Colonic mucosa (tissue), 4 donors: Measurements from ENCODE around the gene HOXB6. TPM values are rescaled to one million over a fixed set of nuclear protein-coding genes. Genes with fewer than 3 reads are reported as not detected.

Experiments
- DNase-seq: peaks from one replicate; pipeline ENCODE4 v3.0.0-alpha.2; 2020
- H3K27ac ChIP-seq: fragments of 200-600 bp; one replicate; pipeline ENCODE4 v1.8.0; 2021
- H3K27me3 ChIP-seq: fragments of 200-600 bp; one replicate; pipeline ENCODE4 v1.8.0; 2021
- H3K36me3 ChIP-seq: fragments of 200-600 bp; one replicate; pipeline ENCODE4 v1.8.0; 2021
- H3K4me1 ChIP-seq: fragments of 200-600 bp; one replicate; pipeline ENCODE4 v1.8.0; 2021; ENCODE audit warnings: mild to moderate bottlenecking
- H3K4me3 ChIP-seq: fragments of 200-600 bp; one replicate; pipeline ENCODE4 v1.8.0; 2021
- H3K9ac ChIP-seq, 2 donors: one replicate each; pipeline ENCODE4 v1.7.0; 2013; ENCODE audit warnings: control low read depth in 2 of 2, low read depth in 2 of 2, low read length in 2 of 2
- H3K9me3 ChIP-seq: fragments of 200-600 bp; one replicate; pipeline ENCODE4 v1.8.0; 2021
- intact Hi-C: fragments of 100-400 bp; cut with DNase I; formaldehyde crosslinking; loops from one replicate; pipeline ENCODE4 v1.14.1; 2022
- total RNA-seq, 2 donors: library from RNA; stranded (reverse); fragmentation: NEBNext Ultra II Directional in 1 of 2; extraction: Animal tissue kit (Norgen Biotek cat#: 25700) in 1 of 2; gene quantifications; one replicate each; pipeline ENCODE4 v1.2.1, GENCODE V29; 2021
- TF ChIP-seq, protein P1 (sequence below): fragments of 200-600 bp; IDR thresholded peaks from one replicate; pipeline ENCODE4 v1.8.0; 2022; ENCODE audit warnings: antibody characterized with exemption, mild to moderate bottlenecking
- donor health status: healthy.
- donor health status: DM: no; HTN: no; CAD: no.
- donor health status: DM: no; HTN: no; CAD: no.

The HOXB6 gene
- total RNA-seq, 2 donors from 2014 or later, result 30.0 to 71.0 TPM

DNA sequence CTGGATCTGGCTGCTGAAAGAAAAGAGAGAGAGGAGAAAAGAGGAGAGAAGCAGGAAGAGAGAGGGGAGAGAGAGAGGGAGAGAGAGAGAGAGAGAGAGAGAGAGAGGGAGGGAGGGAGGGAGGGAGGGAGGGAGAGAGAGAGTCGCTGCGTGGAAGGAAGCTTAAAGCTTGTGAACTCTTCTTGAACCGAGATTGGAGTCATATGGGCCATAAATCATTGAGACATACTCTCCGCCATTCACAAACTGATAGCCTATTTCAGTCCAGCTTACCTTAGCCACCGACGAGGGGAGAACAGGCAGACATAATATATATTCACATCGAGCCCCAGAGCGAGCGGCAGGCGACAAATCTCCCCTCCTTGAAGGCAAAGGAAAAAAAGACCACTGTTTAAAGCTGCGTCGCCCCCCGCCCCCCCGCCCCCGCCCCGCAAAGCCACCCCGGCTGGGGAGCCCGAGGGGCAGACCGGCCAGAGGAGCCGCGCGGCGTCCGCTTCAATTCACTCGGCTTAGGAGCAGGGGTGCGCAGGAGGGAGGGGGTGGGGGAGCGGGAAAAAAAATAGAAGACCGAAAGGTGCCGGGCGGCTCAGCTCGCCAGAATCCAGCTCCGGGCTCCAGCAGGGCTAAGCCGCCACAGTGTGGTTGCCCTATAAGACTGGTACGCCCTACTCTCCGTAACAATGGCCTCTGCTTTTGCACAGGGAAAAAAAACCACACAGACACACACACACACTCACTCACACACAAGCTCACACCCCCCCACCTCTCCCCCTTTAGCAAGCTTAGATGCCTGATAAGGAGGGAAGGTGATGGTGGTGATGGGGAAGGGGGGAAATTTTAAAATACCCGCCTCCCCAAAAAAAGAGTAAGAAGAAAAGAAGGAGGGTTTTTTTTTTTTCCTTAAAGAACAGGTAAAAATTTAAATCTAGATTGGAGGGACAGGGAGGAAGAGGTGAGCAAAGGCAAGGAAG is 49.2 kb downstream of the HOXB6 start:
- Histone ChIP-seq H3K27me3 (no peaks in the 10 kb centered on the region), H3K27ac (peak overlapping the region; percentile 70), H3K9ac (peak overlapping the region; percentile 8 to 61), H3K9me3 (no peaks in the 10 kb centered on the region), H3K36me3 (no peaks in the 10 kb centered on the region), H3K4me1 (peaks cover 12% of the 10 kb centered on the region), H3K4me3 (peak overlapping the region; percentile 12)
- TF ChIP-seq, protein P1, sequence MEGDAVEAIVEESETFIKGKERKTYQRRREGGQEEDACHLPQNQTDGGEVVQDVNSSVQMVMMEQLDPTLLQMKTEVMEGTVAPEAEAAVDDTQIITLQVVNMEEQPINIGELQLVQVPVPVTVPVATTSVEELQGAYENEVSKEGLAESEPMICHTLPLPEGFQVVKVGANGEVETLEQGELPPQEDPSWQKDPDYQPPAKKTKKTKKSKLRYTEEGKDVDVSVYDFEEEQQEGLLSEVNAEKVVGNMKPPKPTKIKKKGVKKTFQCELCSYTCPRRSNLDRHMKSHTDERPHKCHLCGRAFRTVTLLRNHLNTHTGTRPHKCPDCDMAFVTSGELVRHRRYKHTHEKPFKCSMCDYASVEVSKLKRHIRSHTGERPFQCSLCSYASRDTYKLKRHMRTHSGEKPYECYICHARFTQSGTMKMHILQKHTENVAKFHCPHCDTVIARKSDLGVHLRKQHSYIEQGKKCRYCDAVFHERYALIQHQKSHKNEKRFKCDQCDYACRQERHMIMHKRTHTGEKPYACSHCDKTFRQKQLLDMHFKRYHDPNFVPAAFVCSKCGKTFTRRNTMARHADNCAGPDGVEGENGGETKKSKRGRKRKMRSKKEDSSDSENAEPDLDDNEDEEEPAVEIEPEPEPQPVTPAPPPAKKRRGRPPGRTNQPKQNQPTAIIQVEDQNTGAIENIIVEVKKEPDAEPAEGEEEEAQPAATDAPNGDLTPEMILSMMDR, result no peak
- no peak for DNase-seq
- intact Hi-C loops, result no loop called here

DNA sequence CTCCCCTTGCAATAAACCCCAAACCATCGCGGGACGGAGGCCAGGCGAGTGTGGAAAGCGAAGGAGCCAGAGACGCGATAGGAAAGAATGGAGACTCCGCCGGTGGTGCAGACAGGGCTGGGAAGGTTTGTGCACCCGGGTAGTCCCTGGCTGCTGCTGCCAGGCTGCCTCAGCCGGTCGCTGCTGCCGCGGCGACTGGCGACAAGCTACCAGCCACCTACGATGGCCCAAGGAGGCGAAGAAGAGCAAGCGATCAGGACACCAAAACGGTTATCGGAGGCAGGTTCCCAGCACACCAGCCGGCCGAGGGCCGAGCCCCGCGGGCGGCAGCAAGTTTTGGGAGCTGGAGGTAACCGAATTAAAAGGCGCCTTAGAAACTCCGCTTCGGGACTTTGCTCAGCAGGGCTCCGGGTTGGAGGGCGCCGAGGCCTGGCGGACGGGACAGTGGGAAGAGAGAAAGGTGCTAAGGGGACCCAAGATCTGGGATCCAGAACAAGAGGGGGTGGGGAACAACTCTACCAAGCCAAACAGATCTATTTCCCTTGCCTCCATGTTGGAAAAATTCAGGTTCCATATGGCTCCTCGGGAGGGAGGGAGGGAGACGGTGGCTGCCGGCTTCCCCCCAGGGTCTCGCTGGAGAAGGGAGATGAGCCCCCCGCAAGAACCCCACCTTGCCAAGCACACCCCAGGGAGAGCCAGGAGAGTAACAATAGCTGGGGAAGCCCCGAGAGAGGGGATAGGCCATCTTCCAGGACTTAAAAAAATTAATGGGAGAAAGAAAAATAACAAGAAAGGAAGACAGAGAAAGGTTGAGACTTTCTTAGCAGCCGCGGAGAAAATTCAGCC is 50.2 kb downstream of the HOXB6 start:
- no peaks in the 10 kb centered on the region for H3K9me3 ChIP-seq
- no peaks in the 10 kb centered on the region for H3K36me3 ChIP-seq
- peaks cover 12% of the 10 kb centered on the region for H3K4me1 ChIP-seq
- no peaks in the 10 kb centered on the region for H3K27me3 ChIP-seq
- no peak for DNase-seq
- TF ChIP-seq, protein P1, result no peak
- H3K9ac ChIP-seq, result peak overlapping the region; percentile 16 to 61
- peak overlapping the region; percentile 39 for H3K27ac ChIP-seq
- intact Hi-C loops, result no loop called here
- peak overlapping the region; percentile 2 for H3K4me3 ChIP-seq

DNA sequence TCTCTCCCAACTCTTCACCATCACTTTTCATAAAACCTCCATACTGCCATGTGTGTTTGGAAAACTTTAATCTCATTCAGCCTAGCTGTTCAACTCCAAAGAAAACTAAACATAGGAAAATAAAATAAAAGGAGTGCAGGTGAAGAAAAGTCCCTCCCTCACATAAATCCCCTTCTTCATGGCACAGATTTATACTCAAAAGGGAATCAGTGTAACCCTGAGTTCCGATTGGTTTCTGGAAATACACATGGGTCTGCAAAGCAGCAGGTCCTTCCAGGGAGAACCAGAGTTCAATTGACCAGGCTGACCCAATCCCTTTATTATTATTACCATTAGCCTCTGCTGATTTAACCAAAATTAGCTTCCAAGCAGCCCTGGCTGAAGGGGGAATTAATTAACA is 51.0 kb downstream of the HOXB6 start:
- Histone ChIP-seq H3K4me1 (peaks cover 12% of the 10 kb centered on the region), H3K27me3 (no peaks in the 10 kb centered on the region), H3K36me3 (no peaks in the 10 kb centered on the region), H3K9ac (no peak overlapping the region), H3K9me3 (no peaks in the 10 kb centered on the region), H3K4me3 (no peak overlapping the region), H3K27ac (peak overlapping the region; percentile 39)
- intact Hi-C loops, result no loop called here
- TF ChIP-seq, protein P1, result no peak
- DNase-seq, result no peak

DNA sequence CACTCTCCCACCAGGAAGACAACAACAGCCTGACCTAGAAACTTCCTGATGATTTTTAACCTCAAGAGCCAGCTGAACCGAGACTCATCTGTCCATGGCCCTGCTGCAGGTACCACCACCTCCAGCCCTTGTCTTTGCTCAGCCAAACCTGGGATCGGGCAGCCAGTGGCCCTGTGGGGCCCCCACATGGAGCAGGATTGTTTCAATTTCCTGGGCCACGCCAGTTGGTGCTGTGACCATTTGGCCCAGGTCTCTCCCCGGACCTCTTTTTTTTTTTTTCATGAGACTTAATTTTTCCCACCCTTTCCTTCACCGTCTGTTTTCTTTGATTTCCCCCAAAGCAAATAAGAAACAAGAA is 51.6 kb downstream of the HOXB6 start:
- H3K4me1 ChIP-seq, result peaks cover 12% of the 10 kb centered on the region
- H3K4me3 ChIP-seq, result no peak overlapping the region
- TF ChIP-seq, protein P1, result no peak
- intact Hi-C loops, result no loop called here
- no peaks in the 10 kb centered on the region for H3K36me3 ChIP-seq
- no peaks in the 10 kb centered on the region for H3K9me3 ChIP-seq
- peak overlapping the region in 1 of 2 donors; percentile 46 for H3K9ac ChIP-seq
- H3K27ac ChIP-seq, result peak overlapping the region; percentile 27
- H3K27me3 ChIP-seq, result no peaks in the 10 kb centered on the region
- no peak for DNase-seq

DNA sequence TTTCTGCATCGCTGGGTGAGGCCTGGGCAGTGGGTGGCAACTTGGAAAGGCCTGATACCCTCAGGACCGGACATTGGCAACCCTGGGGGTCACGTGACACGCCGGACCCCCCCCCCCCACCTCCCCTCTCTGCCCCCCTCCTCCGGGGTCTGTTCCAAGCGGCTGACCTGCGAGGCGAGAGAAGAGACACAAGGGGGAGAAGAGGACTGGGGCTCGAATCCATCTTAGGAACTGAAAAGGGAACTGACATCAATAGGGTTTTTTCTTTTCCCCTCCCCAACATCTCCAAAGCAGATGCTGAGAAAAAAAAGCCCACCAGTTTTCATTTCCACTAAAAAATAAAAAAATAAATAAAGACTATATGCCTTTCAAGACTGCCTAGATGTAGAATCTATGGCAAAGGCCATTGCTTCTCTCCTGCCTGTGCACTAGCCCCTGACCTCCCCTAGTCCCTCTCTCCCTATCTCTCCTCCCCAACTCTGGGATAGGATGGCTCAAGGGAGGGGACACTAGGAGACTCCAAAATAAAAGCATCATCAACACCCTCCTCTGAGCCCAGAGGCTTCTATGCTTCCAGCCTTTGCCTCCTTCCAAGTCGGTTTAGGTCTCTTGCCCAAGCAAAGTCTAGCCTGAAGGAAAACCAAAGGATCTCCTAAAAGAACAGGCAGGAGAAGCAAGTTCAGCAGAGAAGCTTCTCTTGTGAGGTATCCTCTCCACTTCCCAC is 52.2 kb downstream of the HOXB6 start:
- H3K27me3 ChIP-seq, result no peaks in the 10 kb centered on the region
- intact Hi-C loops, result no loop called here

More for the DNA sequence above, 52.2 kb downstream of the HOXB6 start:
- no peaks in the 10 kb centered on the region for H3K9me3 ChIP-seq
- TF ChIP-seq, protein P1, result no peak
- H3K36me3 ChIP-seq, result no peaks in the 10 kb centered on the region
- peaks cover 13% of the 10 kb centered on the region for H3K4me1 ChIP-seq
- H3K9ac ChIP-seq, result peak overlapping the region in 1 of 2 donors; percentile 46
- no peak overlapping the region for H3K4me3 ChIP-seq
- no peak for DNase-seq
- H3K27ac ChIP-seq, result peak overlapping the region; percentile 27
